NB4 (cell line): ENCODE results near the gene COA6.

ENCODE experiments used
- MYC ChIP-seq: IDR thresholded peaks from 2 replicates; pipeline ENCODE4 v1.6.1; 2011; ENCODE audit warnings: low read depth, low read length
- POLR2A ChIP-seq: IDR thresholded peaks from 2 replicates; pipeline ENCODE4 v1.6.1; 2011; ENCODE audit warnings: mild to moderate bottlenecking; ENCODE audit not compliant: insufficient read length; ENCODE audit errors: extremely low read depth
- TF ChIP-seq, protein P1 (sequence below): IDR thresholded peaks from one replicate; pipeline ENCODE4 v1.5.1; 2012; ENCODE audit warnings: low read depth, low read length
- TF ChIP-seq, protein P2 (sequence below): IDR thresholded peaks from 2 replicates; pipeline ENCODE4 v1.6.1; 2011; ENCODE audit warnings: low read depth, low read length

DNA sequence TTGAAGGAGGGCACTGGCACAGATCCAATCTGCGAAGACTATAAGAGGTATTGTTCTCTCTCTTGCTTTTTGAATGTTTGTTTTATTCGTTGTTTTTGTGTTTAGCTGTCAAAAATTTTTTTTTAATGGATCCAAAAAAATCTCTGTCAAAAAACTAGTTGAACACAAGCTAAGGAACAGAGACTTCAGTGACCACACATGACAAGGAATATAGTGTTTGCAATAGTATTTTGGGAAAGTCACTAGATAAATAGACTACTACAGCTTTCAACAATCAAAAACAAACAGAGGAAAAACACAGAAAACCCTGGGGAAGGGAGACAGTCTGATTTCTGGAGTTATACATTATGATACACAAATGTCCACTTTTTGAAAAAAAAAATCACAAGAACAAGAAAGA is 36.9 kb upstream of the COA6 start:
- TF ChIP-seq, protein P1, sequence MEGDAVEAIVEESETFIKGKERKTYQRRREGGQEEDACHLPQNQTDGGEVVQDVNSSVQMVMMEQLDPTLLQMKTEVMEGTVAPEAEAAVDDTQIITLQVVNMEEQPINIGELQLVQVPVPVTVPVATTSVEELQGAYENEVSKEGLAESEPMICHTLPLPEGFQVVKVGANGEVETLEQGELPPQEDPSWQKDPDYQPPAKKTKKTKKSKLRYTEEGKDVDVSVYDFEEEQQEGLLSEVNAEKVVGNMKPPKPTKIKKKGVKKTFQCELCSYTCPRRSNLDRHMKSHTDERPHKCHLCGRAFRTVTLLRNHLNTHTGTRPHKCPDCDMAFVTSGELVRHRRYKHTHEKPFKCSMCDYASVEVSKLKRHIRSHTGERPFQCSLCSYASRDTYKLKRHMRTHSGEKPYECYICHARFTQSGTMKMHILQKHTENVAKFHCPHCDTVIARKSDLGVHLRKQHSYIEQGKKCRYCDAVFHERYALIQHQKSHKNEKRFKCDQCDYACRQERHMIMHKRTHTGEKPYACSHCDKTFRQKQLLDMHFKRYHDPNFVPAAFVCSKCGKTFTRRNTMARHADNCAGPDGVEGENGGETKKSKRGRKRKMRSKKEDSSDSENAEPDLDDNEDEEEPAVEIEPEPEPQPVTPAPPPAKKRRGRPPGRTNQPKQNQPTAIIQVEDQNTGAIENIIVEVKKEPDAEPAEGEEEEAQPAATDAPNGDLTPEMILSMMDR = no peak
- TF ChIP-seq, protein P2, sequence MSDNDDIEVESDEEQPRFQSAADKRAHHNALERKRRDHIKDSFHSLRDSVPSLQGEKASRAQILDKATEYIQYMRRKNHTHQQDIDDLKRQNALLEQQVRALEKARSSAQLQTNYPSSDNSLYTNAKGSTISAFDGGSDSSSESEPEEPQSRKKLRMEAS = no peak
- TF ChIP-seq POLR2A (no peak), MYC (no peak)
